Occipital lobe (tissue), 2 donors: Measurements from ENCODE around the gene SUMF1. TPM values are rescaled to one million over a fixed set of nuclear protein-coding genes. Genes with fewer than 3 reads are reported as not detected.

Source experiments
- DNase-seq: peaks from one replicate; lab custom pipeline; 2025; lab: John Stamatoyannopoulos, UW
- total RNA-seq: library from RNA; depleted of rRNA; stranded (reverse); fragments of >200 nt; gene quantifications from one replicate; pipeline ENCODE4 v1.2.3, GENCODE V29; 2014

Gene SUMF1
- total RNA-seq, 1 donor from 2014 or later: 36.8 TPM

DNA sequence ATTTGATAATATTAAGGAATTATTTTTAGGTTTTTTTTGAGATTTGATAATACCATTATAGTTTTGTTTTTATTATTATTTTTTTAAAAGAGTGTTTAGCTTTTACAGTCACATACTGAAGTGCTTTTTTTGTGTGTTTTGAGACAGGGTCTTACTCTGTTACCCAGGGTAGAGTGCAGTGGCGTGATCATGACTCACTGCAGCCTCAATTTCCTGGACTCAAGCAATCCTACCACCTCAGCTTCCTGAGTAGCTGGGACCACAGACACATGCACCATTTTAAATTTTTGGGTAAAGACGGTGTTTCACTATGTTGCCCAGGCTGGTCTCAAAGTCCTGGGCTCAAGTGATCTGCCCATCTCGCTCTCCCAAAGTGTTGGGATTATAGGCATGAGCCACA, 73.0 kb downstream of the SUMF1 start:
- DNase-seq: no peak

DNA sequence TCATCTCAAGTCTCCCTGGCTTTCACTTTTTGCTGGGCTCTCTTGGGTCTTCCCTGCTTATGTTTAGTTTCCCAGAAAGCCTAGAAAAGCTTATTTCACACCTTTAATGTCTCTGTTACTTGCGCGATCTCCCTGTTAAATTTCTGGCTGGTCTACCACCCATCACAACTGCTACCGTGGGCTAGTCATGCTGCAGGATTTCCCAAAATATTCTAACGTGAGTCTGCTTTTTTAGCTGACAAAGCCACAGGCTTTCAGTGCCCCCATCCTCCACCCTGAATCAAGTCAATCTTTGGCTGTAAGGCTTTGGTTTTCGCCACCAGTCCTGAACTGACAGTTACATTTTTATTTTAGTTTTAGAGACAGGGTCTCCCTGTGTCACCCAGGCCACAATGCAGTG, 74.1 kb downstream of the SUMF1 start:
- DNase-seq: no peak

DNA sequence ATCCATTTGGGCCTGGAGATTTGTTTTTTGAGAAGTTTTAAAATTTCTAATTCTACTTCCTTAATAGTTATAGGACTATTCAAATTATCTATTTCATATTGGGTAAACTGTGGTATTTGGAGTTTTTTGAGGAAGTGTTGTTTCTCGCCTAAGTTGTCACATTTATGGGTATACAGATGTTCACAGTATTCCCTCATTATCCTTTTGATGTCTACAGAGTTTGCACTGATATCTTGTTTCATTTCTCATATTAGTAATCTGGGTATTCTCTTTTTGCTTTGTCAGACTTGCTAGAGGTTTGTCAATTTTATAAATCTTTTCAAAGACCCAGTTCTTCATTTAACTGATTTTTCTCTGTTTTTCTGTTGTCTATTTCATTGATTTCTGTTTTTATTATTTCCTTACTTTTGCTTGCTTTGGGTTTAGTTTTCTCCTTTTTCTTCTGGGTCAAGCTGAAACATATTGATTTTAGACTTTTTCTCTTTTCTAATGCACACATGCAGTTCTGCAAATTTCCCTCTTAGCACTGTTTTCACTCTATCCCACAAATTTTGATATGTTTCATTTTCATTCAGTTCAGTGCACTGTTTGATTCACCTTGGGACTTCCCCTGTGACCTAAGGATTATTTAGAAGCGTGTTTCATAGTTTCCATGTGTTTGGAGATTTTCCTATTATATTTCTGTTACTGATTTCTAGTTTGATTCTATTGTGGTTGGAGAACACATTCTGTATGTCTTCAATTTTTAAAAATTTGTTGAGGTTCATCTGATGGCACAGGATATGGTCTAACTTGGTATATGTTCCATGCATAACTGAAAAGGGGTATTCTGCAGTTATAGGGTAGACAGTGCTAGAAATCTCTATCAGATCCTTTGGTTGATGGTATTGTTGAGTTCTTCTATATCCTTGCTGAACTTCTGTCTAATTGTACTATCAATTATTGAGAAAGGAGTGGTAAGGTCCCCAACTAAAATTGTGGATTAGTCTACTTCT, 79.6 kb downstream of the SUMF1 start:
- no peak for DNase-seq

DNA sequence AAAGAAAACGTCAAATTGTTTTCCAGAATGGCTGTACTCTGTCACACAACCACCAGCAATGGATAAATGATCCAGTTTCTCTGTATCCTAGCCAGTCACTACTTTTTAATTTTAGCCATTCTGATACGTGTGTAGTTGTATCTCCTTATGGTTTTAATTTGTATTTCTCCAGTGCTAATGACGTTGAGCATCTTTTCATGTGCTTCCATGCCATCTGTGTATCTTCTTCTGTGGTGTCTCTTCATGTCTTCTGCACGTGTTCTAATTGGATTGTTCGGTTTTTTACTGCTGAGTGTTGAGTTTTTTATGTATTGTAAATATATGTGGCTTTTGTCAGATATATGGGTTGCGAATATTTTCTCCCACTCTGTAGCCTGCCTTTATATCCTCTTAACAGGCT, 81.9 kb downstream of the SUMF1 start:
- DNase-seq: no peak

DNA sequence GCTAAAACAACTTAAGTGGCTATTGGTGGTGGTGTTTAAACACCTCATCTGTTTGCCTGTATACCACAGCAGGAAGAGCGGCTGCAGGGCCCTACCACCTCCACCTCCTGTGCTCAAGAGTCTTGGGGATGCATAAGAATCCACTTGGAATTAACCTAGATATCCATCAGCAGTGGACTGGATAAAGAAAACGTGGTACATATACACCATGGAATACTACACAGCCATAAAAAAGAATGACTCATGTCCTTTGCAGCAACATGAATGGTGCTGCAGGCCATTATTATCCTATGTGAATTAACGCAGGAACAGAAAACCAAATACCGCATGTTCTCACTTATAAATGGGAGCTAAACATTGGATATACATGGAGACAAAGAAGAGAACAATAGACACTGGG, 87.1 kb downstream of the SUMF1 start:
- no peak for DNase-seq

DNA sequence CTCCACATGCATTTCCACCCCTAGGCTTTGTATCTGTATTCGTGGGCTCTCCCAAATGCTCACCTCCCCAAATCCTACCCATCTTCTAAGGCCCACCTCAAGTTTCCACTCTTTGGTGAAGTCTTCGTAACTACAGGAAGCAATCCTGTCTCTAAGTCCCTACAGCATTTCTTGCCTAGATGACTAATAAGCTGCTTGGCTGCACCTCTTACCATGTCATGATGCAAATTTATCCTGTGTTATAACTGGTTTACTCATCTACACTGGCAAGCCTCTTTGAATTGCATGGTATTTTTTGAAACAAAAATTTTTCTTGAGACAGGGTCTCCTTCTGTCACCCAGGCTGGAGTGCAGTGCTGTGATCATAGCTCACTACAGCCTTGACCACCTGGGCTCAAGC, 90.6 kb downstream of the SUMF1 start:
- DNase-seq: no peak

DNA sequence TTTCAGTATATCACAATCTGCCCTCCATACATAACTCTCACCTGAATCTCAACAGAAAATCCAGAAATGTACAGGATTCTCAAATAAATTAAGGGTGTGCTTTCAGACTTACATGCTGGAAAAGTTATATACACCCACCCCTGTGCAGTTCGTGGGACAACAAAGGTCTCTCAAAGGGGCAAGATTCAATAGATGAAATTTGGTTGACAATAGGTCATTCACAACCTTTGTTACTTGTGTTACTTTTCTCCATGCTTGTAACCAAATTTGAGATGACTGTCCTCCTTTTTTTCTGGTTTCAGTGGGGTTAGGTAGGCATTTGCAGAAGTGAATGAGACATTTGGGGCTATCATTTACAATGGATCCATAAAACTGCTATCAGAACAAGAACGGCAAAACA, 91.2 kb downstream of the SUMF1 start:
- DNase-seq: no peak

DNA sequence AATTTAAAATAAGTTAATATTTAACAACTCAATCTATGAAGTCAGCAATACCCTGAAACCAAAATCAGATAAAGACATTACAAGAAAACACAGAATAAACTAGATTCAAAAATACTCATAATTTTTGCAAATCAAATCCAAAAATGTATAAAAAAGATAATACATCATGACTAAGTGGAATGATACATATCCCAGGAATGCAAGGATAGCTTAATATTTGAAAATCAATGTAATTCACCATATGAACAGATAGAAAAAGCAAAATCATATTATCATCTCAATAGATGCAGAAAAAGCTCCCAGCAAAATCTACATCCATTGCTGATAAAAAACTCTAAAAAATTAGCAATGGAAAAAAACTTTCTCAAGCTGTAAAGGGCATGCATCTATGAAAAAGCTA, 93.4 kb downstream of the SUMF1 start:
- DNase-seq: no peak

DNA sequence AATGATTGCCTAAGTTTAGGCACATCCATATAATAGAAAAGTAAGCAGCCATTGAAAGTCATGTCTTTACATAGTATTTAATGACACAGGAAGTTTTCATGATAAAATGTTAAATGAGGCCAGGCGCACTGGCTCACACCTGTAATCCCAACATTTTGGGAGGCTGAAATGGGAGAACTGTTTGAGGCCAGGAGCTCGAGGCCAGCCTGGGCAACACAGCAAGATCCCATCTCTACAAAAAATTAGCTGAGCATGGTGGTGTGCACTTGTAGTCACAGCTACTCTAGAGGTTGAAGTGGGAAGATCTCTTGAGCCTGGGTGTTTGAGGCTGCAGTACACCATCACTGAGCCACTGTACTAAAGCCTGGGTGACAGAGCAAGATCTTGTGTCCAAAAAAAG, 104.5 kb downstream of the SUMF1 start:
- no peak for DNase-seq

DNA sequence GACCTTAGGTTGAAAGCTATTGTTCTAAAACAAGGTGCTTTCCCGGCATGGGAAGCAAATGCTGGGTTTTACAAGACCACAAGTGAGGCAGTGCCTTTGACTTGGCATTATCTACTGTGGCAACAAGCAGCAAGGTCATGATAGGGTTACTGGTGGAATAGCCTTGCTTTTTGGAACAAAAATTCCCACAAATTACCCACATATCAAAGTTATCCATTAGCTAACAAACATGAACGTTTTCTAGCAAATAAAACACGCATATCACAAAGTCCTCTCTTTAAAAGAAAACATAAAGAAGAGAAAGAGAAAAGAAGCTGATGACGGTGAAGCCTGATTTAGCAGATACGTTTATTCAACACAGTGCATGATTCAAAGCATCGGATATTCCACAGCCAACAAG, 106.3 kb downstream of the SUMF1 start:
- no peak for DNase-seq

DNA sequence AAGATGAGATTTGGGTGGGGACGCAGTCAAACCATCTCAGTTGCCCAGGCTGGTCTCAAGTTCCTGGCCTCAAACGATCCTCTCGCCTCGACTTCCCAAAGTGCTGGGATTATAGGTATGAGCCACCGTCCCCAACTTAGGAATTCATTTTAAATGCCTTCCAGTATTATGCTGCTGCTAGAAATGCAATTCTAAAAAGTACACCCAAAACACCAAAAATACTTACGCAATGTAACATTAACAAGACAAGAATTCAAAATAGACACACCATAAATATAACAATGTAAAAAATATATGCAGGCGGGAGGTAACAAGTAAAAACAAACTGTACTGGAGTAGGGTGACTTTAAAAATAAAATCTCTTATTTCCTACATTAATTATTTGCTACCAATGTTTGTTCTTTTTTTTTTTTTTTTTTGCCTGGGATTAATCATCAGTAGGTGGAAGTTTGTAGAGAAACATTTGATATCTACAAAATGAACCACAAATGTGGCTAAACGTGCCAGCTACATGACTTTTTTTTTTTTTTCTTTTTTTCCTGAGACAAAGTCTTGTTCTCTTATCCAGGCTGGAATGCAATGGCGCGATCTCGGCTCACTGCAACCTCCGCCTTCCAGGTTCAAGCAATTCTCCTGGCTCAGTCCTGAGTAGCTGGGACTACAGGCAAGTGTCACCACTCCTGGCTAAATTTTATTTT, 107.1 kb downstream of the SUMF1 start:
- no peak for DNase-seq

DNA sequence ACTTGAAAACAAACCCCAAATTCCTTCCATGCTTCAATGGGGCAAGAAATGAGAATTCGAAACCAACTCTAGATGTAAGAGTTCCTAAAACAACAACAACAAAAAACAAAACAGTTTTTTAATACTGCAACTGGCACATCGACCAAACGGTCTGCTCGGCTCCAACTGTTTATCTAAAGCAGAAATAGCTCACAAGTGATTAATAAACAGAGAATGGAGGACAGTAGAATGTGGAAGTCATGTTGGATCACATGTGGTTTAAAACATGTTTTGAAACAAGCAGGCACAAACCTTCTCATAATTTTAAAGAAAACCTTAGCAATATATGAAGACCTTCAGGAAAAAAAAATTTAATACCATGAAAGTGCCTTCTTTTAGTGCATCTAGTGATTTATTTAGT, 108.8 kb downstream of the SUMF1 start:
- no peak for DNase-seq

DNA sequence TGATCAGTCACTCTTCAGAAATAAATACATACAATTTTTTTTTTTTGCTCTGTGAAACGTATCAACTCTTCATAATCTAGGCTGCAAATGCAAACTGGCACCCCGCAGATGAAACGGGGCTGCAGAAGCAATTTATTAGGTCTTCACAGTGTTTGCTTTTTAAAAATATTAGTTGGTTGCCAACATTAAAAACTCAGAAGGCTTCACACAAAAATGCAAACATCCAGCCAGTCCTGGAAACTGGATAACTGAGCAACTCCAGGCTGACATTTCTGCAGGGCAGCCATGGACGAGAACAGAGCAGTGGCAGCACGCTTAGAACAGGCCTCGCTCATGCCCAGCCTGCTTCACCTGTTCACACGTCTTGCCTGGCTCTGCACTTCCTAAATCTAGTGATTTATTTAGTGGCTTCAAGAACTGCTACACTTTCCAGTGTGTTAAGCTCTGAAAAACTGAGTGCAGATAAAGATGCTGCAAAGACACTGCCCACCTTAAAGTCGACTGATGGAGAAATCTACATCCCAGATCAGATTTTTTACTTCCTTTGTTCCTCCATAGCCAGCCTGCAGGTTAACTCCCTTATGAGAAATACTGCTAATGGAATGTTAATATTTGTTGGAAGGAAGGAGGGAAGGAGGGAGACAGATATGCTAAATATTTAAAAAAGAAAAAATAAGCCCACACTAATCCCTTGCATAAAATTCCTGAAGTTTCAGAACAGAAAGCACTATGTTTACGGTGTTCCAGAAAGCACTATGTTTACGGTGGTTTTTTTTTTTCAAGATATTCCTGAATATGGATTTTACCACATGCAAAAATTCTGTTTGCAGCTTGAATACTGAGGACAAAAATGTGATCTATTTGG, 110.3 kb downstream of the SUMF1 start:
- no peak for DNase-seq

DNA sequence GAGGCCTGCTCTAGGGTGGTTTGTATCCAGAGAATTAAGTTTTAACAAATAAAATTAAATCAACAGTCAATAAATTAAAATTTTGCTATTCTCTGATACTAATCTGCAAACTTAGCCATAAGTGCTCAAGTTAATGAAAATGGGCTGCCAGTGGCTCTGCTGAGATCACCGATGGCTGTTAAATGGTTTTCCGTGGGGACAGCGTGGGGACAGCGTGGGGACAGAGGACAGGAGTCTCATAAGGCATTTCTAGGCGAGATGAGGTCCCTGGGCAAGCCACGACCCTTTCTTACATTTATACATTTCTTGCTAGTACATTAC, 110.9 kb downstream of the SUMF1 start:
- DNase-seq: no peak

DNA sequence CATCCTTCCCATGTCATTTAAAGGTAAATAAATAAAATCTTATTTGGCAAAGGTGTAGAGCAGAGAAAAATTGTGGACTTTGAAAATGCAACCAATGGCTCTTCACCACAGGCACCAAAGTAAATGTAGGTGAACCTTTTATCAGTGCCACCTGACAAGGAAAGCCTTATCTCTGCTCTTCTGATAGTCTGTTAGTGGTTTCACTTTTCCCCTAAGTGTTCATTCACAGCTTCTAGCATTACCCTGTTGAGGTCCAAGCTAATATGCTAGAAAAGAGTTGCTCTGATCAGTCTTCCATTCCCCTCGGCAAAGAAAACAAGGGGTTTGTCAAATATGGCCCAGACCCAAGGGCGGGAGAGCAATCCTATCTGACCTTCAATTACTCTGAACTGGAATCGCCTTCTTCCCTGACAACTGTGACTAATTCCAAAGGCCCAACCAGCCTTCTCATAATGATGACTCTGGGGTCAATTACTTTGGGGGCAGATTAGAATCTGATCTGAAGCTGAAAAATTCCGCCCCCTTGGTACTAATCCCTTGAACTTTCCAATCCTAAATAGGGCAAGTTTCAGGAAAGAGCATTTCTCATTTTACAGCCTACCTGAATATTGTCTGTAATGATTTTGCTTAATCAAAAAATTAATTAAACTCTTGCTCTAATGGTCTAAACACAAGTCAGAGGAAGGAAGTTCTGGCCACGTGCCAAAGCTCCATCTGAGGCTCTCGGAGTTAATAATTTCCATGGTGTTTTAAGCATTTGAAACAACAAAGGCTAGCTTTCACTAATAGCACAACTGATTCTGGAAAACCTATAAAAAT, 111.5 kb downstream of the SUMF1 start:
- DNase-seq: no peak

DNA sequence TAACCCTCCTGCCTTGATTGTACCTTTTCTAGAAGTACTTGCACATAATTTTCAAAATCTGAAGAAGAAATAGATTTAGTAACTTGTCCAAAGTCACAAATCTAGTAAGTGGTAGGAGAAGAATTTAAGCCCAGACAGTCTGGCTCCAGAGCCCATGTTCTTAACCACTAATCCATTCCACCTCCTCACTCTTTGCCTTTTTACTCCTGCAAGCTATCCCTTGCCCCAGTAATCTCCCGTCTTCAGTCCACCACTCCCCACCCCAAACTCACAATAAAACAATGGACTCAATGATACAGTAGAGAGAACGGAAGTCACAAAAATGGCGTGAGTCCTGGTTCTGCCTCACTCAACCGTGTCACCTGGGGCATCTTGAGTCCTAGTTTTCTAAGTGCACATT, 115.2 kb downstream of the SUMF1 start:
- no peak for DNase-seq

DNA sequence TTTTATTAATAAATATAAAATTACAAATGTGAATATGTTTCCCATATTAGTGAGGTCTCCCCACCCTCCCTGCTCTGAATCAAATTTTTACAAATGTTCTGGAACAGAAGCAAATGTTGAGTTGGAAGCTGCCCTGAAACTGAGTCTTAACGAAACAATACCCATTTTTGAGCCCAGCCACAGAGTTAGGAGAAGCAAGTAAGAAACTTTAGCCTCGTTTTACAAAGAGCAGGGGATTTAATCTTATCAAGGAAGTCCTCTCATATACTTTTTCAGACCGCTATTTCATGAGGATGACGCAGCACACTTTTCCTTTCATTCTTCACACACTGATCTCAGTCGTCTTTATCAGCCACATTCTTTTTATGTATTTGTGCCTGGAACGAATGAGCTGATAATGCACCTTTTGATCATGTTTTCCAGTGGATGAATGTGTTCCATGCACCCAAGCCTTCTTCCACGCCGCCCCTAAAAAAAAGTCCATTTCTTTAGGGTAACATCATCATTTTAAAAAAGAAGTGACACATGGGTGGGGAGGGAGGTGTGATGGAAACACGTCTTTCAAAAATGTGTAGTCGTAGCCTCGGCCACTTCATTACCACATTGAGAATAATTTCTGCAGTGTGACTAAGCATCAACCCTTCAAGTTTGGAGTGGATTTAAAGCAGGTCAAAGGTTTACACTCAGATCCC, 115.8 kb downstream of the SUMF1 start:
- DNase-seq: no peak

DNA sequence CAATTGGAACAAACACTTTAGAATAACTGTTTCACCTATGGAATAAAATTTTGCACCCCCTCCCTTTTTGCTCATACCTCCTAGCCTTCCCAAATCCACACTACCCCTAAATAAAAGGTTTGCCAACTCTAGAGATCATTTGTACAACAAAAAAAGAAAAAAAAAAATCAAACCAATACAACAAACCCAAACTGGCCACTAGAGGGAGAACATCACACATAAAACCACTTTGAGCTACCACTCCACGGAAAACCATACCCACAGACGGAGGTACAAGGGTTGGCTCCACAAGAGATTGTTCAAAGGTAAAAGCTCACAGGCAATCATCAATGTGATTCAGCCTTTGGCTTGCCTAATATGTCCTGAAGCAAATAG, 116.3 kb downstream of the SUMF1 start:
- no peak for DNase-seq

DNA sequence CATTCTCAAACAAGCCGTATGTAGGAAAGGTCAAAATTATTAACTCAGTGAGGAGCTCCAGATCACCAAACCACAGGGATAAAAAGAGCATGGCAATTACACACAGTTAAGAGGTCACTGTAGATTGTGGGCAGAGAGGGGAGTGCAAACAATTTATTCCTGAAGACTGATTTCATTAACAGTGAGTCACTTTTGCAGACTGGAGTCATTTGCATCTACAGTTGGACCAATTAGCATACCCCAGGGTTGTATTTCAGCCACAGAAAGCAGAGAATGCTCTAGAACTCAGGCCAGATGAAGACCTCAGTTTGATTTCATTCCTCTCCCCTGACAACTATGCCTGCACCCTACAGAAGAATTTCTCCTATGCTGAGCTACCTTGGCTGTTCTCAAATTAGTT, 123.8 kb downstream of the SUMF1 start:
- no peak for DNase-seq

DNA sequence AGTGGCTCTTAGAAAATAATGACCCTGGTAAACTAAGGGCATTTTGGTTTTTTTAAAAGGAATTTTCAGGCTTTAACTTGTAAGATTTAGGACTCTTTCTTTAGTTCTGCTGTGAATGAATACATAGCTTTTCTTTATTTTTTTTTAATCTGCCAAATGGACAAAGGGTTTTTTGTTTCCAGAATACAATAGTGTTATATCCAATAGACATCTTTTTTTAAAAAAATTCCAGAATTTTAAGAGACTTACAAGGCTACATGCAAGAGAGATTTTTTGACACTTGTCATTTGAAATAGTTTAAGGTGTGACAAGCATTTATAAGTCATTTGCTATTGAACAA, 125.8 kb downstream of the SUMF1 start:
- DNase-seq: no peak
